Neural progenitor cell (in vitro differentiated cells): ENCODE measurements around the gene ADGRA1. TPM values are rescaled to one million over a fixed set of nuclear protein-coding genes. Genes with fewer than 3 reads are reported as not detected.

Experiments
- DNase-seq: peaks from one replicate; pipeline ENCODE4 v3.0.0-alpha.2; 2016; ENCODE audit warnings: low spot score
- H2AFZ ChIP-seq: fragments of 200-600 bp; sonication (generic); replicated peaks from 2 replicates; pipeline ENCODE4 v1.6.1; 2016; ENCODE audit warnings: antibody characterized with exemption
- H3F3A ChIP-seq: fragments of 200-600 bp; sonication (generic); 2 replicates; pipeline ENCODE4 v1.6.1; 2016; ENCODE audit warnings: antibody characterized with exemption, low read depth
- H3K27ac ChIP-seq: fragments of 200-600 bp; sonication (generic); 2 replicates; pipeline ENCODE4 v1.5.1; 2016; ENCODE audit warnings: mild to moderate bottlenecking
- H3K27me3 ChIP-seq: fragments of 200-600 bp; sonication (generic); 2 replicates; pipeline ENCODE4 v1.6.1; 2016; ENCODE audit warnings: mild to moderate bottlenecking, moderate library complexity
- H3K36me3 ChIP-seq: fragments of 200-600 bp; sonication (generic); 2 replicates; pipeline ENCODE4 v1.5.1; 2016
- H3K4me1 ChIP-seq: fragments of 200-600 bp; sonication (generic); 2 replicates; pipeline ENCODE4 v1.6.1; 2016; ENCODE audit warnings: mixed run types
- H3K4me2 ChIP-seq: fragments of 200-600 bp; sonication (generic); 2 replicates; pipeline ENCODE4 v1.6.1; 2016
- H3K4me3 ChIP-seq: fragments of 200-600 bp; sonication (generic); 2 replicates; pipeline ENCODE4 v1.5.1; 2016
- H3K79me2 ChIP-seq: fragments of 200-600 bp; sonication (generic); 2 replicates; pipeline ENCODE4 v1.6.1; 2016; ENCODE audit warnings: low read depth
- H3K9ac ChIP-seq: fragments of 200-600 bp; sonication (generic); 2 replicates; pipeline ENCODE4 v1.6.1; 2016
- H3K9me3 ChIP-seq: fragments of 200-600 bp; sonication (generic); 2 replicates; pipeline ENCODE4 v1.5.1; 2016; ENCODE audit warnings: low read depth
- H4K20me1 ChIP-seq: fragments of 200-600 bp; sonication (generic); 2 replicates; pipeline ENCODE4 v1.6.1; 2016; ENCODE audit warnings: low read depth
- H3K27ac Mint-ChIP-seq: 3 replicates; pipeline ENCODE4 v1.8.0; 2021; ENCODE audit warnings: mixed read lengths
- H3K27me3 Mint-ChIP-seq: 2 replicates; pipeline ENCODE4 v1.8.0; 2022; ENCODE audit warnings: low read depth, mild to moderate bottlenecking, inconsistent platforms, moderate library complexity, mixed read lengths; ENCODE audit not compliant: insufficient read depth
- H3K36me3 Mint-ChIP-seq: 3 replicates; pipeline ENCODE4 v1.8.0; 2021; ENCODE audit warnings: mixed read lengths
- H3K4me1 Mint-ChIP-seq: 3 replicates; pipeline ENCODE4 v1.8.0; 2021; ENCODE audit warnings: mixed read lengths
- H3K4me3 Mint-ChIP-seq: 3 replicates; pipeline ENCODE4 v1.8.0; 2021; ENCODE audit warnings: mild to moderate bottlenecking, moderate library complexity, mixed read lengths
- H3K9me3 Mint-ChIP-seq: 3 replicates; pipeline ENCODE4 v1.8.0; 2020; ENCODE audit warnings: mixed read lengths
- EZH2 ChIP-seq: fragments of 200-600 bp; sonication (generic); IDR thresholded peaks from 2 replicates; pipeline ENCODE4 v1.6.1; 2017; ENCODE audit warnings: antibody characterized with exemption, mild to moderate bottlenecking, moderate library complexity
- EZH2phosphoT487 ChIP-seq: fragments of 200-600 bp; sonication (generic); IDR thresholded peaks from 2 replicates; pipeline ENCODE4 v1.6.1; 2017; ENCODE audit warnings: antibody characterized with exemption
- total RNA-seq: library from RNA; depleted of rRNA; stranded (reverse); fragments of >200 nt; gene quantifications from 2 replicates; pipeline ENCODE4 v1.2.3, GENCODE V29; 2015; ENCODE audit warnings: low replicate concordance
- TF ChIP-seq, protein P1 (sequence below): fragments of 200-600 bp; sonication (generic); IDR thresholded peaks from 2 replicates; pipeline ENCODE4 v1.5.1; 2017; ENCODE audit warnings: antibody characterized with exemption, mild to moderate bottlenecking

The ADGRA1 gene
- total RNA-seq, 1 donor from 2014 or later = not detected

DNA sequence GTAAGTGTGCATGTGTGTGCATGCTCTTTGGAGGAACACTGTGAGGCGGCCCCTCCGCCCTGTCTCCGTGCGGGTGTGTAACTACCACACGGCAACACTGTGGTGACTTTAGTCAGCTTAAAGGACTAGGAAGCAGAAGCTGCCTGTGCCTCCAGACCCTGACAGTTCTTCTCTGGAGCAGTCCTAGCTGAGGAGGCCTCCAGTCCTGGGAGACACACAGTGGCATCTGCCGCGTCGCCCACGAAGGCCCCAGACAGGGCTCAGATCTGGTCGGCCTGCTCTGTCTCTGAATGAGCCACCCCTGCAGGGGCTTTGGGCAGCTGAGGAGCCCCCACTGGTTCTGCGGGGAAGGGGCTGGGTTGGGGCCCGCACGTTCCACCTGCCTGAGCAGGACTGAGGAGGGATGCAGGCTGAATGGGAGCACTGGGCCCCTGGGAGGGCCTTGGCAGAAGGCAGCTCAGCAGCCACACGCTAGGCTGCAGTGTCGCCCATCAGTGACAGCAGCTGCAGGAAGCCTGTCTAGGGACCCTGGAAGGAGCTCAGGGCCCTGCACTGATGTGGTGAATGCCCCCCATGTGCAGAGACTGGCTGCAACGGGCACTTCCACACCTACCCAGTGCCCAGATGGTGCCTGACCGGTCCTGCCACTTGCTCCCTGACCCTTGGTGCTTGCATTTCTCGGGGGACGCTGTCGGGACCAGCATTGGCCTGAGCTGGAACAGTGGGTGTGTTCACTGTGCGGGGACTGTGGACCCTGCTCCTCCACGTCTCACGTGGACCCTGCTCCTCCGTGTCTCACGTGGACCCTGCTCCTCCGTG lies 45.0 kb downstream of the ADGRA1 start:
- Histone ChIP-seq H3K4me2 (no peak overlapping the region), H3K9ac (no peak overlapping the region), H2AFZ (no peak overlapping the region), H3K79me2 (no peaks in the 10 kb centered on the region), H3K4me1 (no peaks in the 10 kb centered on the region), H3F3A (no peaks in the 10 kb centered on the region), H3K27me3 (no peaks in the 10 kb centered on the region), H3K4me3 (no peak overlapping the region), H4K20me1 (no peaks in the 10 kb centered on the region), H3K27ac (no peak overlapping the region), H3K9me3 (no peaks in the 10 kb centered on the region), H3K36me3 (no peaks in the 10 kb centered on the region)
- H3K36me3 Mint-ChIP-seq = no peaks in the 10 kb centered on the region
- H3K27me3 Mint-ChIP-seq = peaks cover 10% of the 10 kb centered on the region
- H3K9me3 Mint-ChIP-seq = no peaks in the 10 kb centered on the region
- TF ChIP-seq, protein P1, sequence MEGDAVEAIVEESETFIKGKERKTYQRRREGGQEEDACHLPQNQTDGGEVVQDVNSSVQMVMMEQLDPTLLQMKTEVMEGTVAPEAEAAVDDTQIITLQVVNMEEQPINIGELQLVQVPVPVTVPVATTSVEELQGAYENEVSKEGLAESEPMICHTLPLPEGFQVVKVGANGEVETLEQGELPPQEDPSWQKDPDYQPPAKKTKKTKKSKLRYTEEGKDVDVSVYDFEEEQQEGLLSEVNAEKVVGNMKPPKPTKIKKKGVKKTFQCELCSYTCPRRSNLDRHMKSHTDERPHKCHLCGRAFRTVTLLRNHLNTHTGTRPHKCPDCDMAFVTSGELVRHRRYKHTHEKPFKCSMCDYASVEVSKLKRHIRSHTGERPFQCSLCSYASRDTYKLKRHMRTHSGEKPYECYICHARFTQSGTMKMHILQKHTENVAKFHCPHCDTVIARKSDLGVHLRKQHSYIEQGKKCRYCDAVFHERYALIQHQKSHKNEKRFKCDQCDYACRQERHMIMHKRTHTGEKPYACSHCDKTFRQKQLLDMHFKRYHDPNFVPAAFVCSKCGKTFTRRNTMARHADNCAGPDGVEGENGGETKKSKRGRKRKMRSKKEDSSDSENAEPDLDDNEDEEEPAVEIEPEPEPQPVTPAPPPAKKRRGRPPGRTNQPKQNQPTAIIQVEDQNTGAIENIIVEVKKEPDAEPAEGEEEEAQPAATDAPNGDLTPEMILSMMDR = no peak
- no peak for TF ChIP-seq EZH2
- no peak for TF ChIP-seq EZH2phosphoT487
- H3K4me3 Mint-ChIP-seq = peak overlapping the region; percentile 69
- peaks cover 5% of the 10 kb centered on the region for H3K4me1 Mint-ChIP-seq
- H3K27ac Mint-ChIP-seq = peak overlapping the region; percentile 27
- no peak for DNase-seq

DNA sequence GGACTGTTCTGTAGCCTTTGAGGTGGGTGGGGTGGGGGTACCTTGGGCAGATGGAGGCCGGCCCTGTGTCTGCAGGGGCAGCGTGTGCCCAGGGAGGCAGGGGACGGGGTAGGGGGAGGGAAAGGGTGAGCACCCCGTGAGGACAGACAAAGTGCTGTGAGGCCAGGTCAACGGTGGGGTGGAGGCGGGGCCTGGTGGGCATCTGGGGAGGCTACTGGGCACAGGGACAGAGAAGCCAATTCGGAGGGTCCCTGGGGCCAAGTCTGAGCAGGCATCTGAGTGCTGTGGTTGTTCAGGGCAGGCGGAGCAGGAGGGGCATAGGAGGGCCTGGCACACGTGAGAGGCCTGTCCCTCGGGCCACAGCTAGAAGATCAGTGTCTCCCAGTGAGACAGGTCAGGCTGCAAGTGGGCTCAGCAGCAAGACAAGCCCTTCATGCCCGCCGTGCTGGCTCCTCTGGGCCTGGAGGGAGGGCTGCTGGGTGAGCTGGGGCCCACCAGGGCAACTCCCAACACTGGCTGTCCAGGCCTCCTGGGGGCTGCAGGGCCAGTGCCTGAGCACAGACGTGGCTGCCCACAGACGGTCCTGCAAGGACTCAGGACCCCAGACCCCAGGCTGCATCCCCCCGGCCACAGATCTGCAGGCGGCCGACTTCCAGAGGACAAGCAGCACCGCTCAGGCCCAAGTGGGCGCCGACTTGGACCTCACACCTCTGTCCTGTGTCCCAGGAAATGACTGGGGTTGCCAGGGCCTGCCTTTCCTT lies 45.9 kb downstream of the ADGRA1 start:
- DNase-seq = no peak
- H3K4me1 Mint-ChIP-seq = peaks cover 5% of the 10 kb centered on the region
- peak overlapping the region; percentile 93 for H3K27ac Mint-ChIP-seq

DNA sequence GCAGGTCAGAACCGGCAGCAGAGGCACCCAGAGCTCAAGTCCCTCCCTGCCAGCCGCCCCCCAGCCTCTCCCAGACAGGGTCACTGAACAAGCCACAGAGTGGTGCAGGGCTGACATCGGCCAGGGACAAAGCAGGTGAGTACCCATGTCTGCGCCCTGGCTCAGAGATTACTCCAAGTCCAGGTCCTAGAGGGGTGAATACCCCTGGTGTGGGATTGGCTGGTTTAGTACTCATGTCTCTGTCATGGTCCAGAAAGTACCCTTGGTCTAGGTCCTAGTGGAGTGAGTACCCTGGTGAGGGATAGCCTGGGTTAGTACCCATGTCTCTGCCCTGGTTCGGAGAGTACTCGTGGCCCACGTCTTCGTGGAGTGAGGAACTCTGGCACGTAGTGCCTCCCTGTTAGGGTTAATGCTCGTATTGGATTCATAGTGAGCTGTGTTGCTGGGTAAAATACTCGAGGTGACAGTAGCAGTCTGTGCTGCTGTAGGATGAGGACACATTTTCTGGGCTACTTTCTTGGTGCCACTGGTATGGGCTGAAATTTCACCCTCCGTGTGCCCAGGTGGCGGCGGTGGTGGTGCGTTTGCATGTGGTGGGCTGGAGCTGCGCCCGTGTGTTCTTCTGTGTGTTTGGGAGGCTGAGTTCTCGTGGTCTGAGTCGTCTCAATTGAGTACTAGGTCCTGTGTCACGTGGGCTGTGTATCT lies 46.8 kb downstream of the ADGRA1 start:
- Histone ChIP-seq H3K4me2 (no peak overlapping the region), H3K4me1 (peaks cover 1% of the 10 kb centered on the region), H2AFZ (no peak overlapping the region), H3K79me2 (no peaks in the 10 kb centered on the region), H3K4me3 (no peak overlapping the region), H4K20me1 (no peaks in the 10 kb centered on the region), H3K9me3 (no peaks in the 10 kb centered on the region), H3K27ac (no peak overlapping the region), H3K27me3 (no peaks in the 10 kb centered on the region), H3K9ac (no peak overlapping the region), H3F3A (no peaks in the 10 kb centered on the region), H3K36me3 (no peaks in the 10 kb centered on the region)
- H3K27ac Mint-ChIP-seq = peak overlapping the region; percentile 10
- peaks cover 5% of the 10 kb centered on the region for H3K4me1 Mint-ChIP-seq
- TF ChIP-seq EZH2 (no peak), EZH2phosphoT487 (no peak)
- TF ChIP-seq, protein P1 = no peak
- no peak for DNase-seq
- H3K36me3 Mint-ChIP-seq = no peaks in the 10 kb centered on the region
- no peaks in the 10 kb centered on the region for H3K9me3 Mint-ChIP-seq
- peaks cover 10% of the 10 kb centered on the region for H3K27me3 Mint-ChIP-seq
- H3K4me3 Mint-ChIP-seq = no peak overlapping the region

More for the DNA sequence above, 45.9 kb downstream of the ADGRA1 start:
- no peaks in the 10 kb centered on the region for H3K79me2 ChIP-seq
- H3K36me3 ChIP-seq = no peaks in the 10 kb centered on the region
- peaks cover 10% of the 10 kb centered on the region for H3K27me3 Mint-ChIP-seq
- H3K9ac ChIP-seq = no peak overlapping the region
- no peak overlapping the region for H3K27ac ChIP-seq
- no peak overlapping the region for H3K4me3 ChIP-seq
- H3K4me3 Mint-ChIP-seq = no peak overlapping the region
- no peaks in the 10 kb centered on the region for H3F3A ChIP-seq
- H3K9me3 ChIP-seq = no peaks in the 10 kb centered on the region
- H3K9me3 Mint-ChIP-seq = no peaks in the 10 kb centered on the region
- H3K36me3 Mint-ChIP-seq = no peaks in the 10 kb centered on the region
- no peak overlapping the region for H2AFZ ChIP-seq
- H3K4me2 ChIP-seq = no peak overlapping the region
- H4K20me1 ChIP-seq = no peaks in the 10 kb centered on the region
- no peak for TF ChIP-seq EZH2phosphoT487
- TF ChIP-seq, protein P1 = no peak
- TF ChIP-seq EZH2 = no peak
- no peaks in the 10 kb centered on the region for H3K27me3 ChIP-seq
- H3K4me1 ChIP-seq = no peaks in the 10 kb centered on the region
